GM21576 (cell line): ENCODE measurements around the gene SLC45A2.
"Not testable (repeated sequence)": the region's sequence is repeated elsewhere in the genome, so short reads cannot be mapped to it uniquely, and the experiment has no call there.

Experiments
- ATAC-seq: cut with Tn5 transposase; IDR thresholded peaks from one replicate; pipeline ENCODE4 v1.9.1; 2021; ENCODE audit warnings: mild to moderate bottlenecking, moderate library complexity; ENCODE audit not compliant: unreplicated experiment

Gene SLC45A2

DNA sequence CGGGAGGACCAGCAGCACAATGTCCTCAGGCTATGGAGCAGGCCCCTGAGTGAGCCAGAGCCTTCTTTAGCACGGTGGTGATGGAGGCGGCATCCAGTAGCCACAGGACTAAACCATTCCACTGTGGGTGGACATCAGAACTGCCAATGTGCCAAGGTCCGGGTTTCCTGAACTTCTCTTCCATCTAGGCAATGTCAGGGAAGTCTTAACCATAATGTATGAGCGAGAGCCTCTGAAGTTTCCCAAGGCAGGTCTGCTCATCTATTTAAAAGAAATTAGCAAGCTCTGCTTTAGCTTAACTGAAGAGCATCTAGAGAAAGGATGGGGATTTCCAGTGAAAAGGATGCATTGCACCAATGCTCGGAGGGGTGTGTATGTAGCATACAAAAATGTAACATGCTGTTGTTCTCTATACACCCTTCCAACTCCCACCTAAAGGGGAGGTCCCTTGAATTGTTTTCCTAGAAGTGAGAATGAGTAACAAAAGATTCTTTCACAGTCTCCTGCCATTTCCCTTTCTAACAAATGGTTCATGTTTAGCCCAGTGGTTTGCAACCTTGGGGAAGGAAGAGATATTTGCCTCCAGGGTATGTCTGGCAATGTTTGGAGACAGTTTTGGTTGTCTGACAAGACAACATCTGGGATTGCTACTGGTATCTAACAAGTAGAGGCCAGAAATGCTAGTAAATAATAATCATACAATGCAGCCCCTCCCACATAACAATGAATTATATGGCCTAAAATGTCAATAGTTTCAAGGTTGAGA is 54.4 kb downstream of the SLC45A2 start:
- ATAC-seq, result no peak

DNA sequence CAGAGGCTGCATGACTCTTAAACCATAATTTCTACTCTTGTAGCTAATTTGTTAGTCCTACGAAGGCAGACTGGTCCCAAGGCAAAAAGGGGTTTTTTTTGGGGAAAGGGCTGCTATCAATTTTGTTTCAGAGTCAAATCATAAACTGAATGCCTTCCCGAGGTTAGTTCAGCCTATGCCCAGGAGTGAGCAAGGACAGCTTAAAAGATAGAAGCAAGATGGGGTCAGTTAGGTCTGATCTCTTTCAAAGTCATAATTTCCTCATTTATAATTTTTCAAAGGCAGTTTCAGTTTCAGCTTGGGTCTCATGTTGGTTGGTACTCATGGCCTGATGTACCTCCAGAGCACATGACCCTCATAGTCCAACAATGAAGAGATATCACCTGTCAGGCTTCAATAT is 56.2 kb downstream of the SLC45A2 start:
- ATAC-seq, result no peak

DNA sequence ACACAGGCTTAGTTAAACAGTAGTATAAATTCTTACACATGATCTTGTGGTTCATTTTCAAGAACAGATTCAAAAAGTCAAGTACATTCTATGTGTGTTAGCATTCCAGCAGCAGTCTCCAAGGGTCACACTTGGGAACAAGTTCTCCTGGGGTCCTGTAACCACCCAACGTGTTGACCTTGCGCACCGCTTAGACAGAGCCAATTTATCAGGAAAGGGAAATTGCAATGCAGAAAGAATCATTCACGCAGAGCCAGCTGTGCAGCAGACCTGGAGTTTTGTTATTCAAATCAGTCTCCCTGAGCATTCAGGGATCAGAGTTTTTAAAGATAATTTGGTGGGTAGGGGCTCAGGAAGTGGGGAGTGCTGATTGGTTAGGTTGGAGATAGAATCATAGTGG is 56.8 kb downstream of the SLC45A2 start:
- ATAC-seq, result no peak

DNA sequence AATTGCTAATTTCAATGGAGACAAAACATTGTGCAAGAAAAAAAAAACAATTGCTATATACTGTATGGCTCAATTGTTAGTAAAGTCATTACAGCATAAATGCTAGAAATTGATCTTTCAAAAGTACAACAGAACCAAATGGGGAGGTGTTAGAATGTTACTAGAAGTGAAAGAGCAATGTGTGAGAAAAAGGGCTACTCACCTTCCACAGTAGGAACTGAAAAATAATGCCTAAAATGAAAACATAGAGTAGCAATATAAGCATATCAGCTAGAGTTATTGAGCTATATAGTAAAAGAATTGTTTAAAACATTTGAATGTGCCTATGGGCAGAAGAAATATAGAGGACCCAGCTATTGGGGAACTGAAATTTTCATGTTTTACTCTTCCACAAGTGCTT is 59.2 kb downstream of the SLC45A2 start:
- ATAC-seq, result no peak

DNA sequence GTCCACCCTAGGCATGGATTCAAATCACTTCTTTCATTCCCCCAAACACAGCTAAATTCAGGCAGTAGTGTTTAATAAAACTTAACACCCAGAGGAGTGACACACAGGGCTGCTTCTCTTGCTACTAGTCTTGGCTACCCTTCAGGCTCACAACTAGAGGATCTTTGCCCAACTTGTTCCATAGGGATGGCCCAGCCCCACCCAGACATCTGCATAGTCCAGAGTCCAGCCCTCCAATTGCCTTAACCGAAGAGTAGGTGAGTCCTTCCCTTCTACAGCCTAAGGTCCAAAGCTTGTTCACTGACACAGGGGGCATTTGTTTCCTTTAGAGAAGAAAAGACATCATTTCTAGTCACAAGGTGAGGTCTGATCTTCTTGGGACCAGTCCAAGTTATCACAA is 63.5 kb downstream of the SLC45A2 start:
- ATAC-seq, result no peak

DNA sequence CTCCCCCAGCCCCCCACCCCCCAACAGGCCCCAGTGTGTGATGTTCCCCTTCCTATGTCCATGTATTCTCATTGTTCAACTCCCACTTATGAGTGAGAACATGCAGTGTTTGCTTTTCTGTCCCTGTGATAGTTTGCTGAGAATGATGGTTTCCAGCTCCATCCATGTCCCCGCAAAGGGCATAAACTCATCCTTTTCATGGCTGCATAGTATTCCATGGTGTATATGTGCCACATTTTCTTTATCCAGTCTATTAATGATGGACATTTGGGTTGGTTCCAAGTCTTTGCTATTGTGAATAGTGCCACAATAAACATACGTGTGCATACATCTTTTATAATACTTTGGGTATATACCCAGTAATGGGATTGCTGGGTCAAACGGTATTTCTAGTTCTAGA is 69.6 kb downstream of the SLC45A2 start:
- not testable (repeated sequence) for ATAC-seq

DNA sequence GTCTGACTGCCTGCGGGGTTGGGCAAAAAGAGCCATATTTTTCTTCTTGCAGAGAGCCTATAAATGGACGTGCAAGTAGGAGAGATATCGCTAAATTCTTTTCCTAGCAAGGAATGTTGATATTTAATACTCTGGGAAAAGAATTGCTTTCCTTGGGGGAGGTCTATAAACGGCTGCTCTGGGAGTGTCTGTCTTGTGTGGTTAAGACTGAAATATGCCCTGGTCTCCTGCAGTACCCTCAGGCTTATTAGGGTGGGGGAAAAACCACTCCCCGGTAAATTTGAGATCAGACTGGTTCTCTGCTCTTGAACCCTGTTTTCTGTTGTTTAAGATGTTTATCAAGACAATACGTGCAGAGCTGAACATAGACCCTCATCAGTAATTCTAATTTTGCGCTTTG is 78.2 kb downstream of the SLC45A2 start:
- not testable (repeated sequence) for ATAC-seq

DNA sequence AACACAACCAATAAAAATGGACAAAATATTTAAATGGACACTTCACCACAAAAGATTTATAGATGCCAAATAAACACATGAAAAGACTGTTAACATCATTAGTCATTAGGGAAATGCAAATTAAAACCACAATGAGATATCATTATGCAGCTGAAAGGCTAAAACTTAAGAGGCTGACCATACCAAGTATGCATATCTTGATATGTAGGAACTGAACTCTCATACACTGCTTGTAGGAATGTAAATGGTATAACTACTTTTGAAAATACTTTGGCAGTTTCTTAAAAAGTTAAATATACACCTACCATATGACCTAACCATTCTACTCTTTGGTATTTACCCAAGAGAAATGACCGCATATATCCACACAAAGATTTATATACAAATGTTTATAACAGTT is 79.1 kb downstream of the SLC45A2 start:
- ATAC-seq, result no peak

DNA sequence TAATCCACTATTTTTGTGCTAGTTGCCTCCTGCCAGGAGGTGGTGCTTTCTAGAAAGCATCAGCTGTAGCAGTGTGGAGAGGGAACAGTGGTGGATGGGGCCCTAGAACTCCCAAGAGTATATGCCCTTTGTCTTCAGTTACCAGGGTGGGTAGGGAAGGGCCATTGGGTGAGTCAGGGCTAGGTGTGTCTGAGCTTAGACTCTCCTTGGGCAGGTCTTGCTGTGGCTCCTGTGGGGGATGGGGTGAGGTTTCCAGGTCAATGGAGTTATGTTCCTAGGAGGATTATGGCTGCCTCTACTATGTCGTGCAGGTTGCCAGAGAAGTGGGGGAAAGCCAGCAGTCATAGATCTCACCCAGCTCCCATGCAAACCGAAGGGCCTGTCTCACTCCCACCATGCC is 81.4 kb downstream of the SLC45A2 start:
- no peak for ATAC-seq

DNA sequence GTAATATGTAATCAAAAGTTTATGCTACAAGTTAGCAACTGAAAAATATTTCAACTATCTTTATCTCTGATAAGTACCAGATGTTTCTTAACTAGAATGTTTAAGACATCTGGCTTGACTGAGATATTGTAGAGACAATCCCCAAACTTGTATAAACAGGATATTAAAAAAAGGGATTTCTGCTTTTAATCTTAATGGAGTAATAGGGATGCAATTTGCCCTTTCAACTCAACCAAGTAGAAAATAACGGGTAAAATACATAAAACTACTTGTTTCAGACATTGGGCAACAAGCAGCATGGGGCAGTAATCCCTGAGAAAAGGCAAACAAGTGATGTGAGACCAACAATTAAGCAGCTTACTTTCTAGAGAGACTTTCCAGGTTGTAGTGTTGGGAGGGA is 83.3 kb downstream of the SLC45A2 start:
- no peak for ATAC-seq
